ENCODE data around the gene CLMP. TPM values are rescaled to one million over a fixed set of nuclear protein-coding genes. Genes with fewer than 3 reads are reported as not detected.

CLMP gene
- total and polyA plus RNA-seq, 9 donors, result 11.9 to 70.5 (median 25.3) TPM

- no peak for DNase-seq
Observed at GRCh38 chr11:123188508-123189165, 6.4 kb downstream of the CLMP start.

GRCh38 chr11:123187665-123188507, 7.2 kb downstream of the CLMP start:
- TF ChIP-seq EP300 (IDR thresholded peaks at IDR 0.05), result no peak
- no peak for TF ChIP-seq POLR2A (IDR thresholded peaks at IDR 0.05)
- DNase-seq, result no peak
- no peaks in the 10 kb centered on the region for H3K9me3 ChIP-seq
- WGBS, 3 donors, result 12 to 18% (median 14%) methylated on average over 17 of the region's 17 CpGs
- intact Hi-C loops (cut with DNase I), result loop anchor here in 1 of 4 donors (10.0 kb wide), 1 partner anchor 63 kb away; no protein-coding TSS in a partner anchor
- H3K27me3 ChIP-seq, result no peaks in the 10 kb centered on the region
- peak overlapping the region; percentile 44 to 47 for H3K27ac ChIP-seq
- no peak overlapping the region for H3K4me3 ChIP-seq
- no peaks in the 10 kb centered on the region for H3K36me3 ChIP-seq
- peaks cover 2% of the 10 kb centered on the region for H3K4me1 ChIP-seq (ENCODE audit: insufficient read depth)

More at GRCh38 chr11:123188508-123189165, 6.4 kb downstream of the CLMP start:
- WGBS, 3 donors, result 9 to 21% (median 11%) methylated on average over 5 of the region's 5 CpGs
- H3K4me3 ChIP-seq, result no peak overlapping the region
- intact Hi-C loops (cut with DNase I), result loop anchor here in 1 of 4 donors (10.0 kb wide), 1 partner anchor 64 kb away; no protein-coding TSS in a partner anchor
- H3K36me3 ChIP-seq, result no peaks in the 10 kb centered on the region
- peak overlapping the region; percentile 44 to 47 for H3K27ac ChIP-seq
- no peaks in the 10 kb centered on the region for H3K9me3 ChIP-seq
- no peaks in the 10 kb centered on the region for H3K27me3 ChIP-seq
- TF ChIP-seq POLR2A (IDR thresholded peaks at IDR 0.05) (no peak), CTCF (IDR thresholded peaks at IDR 0.05) (peak in 1 of 3 donors; percentile 18), EP300 (IDR thresholded peaks at IDR 0.05) (no peak)
- H3K4me1 ChIP-seq (ENCODE audit: insufficient read depth), result peaks cover 5% of the 10 kb centered on the region

- intact Hi-C loops (cut with DNase I), result loop anchor here in 1 of 4 donors (10.0 kb wide), 1 partner anchor 62 kb away; no protein-coding TSS in a partner anchor
- DNase-seq, result no peak
- no peaks in the 10 kb centered on the region for H3K9me3 ChIP-seq
- no peak overlapping the region for H3K4me3 ChIP-seq
- H3K4me1 ChIP-seq (ENCODE audit: insufficient read depth), result peaks cover 1% of the 10 kb centered on the region
- TF ChIP-seq CTCF (IDR thresholded peaks at IDR 0.05) (no peak), EP300 (IDR thresholded peaks at IDR 0.05) (no peak), POLR2A (IDR thresholded peaks at IDR 0.05) (no peak)
- WGBS, 3 donors, result 90 to 95% (median 90%) methylated on average over 4 of the region's 4 CpGs
- no peak overlapping the region for H3K27ac ChIP-seq
- H3K27me3 ChIP-seq, result no peaks in the 10 kb centered on the region
- H3K36me3 ChIP-seq, result no peaks in the 10 kb centered on the region
Observed at GRCh38 chr11:123187248-123187647, 7.8 kb downstream of the CLMP start.

GRCh38 chr11:123186286-123186685, 8.8 kb downstream of the CLMP start:
- Histone ChIP-seq H3K27ac (no peak overlapping the region), H3K27me3 (no peaks in the 10 kb centered on the region), H3K4me1 (ENCODE audit: insufficient read depth) (peaks cover 6% of the 10 kb centered on the region), H3K4me3 (no peak overlapping the region), H3K9me3 (no peaks in the 10 kb centered on the region), H3K36me3 (no peaks in the 10 kb centered on the region)
- TF ChIP-seq EP300 (IDR thresholded peaks at IDR 0.05) (no peak), POLR2A (IDR thresholded peaks at IDR 0.05) (no peak), CTCF (IDR thresholded peaks at IDR 0.05) (no peak)
- DNase-seq, result no peak
- WGBS, 3 donors, result 86 to 89% (median 87%) methylated on average over 8 of the region's 8 CpGs
- intact Hi-C loops (cut with DNase I), result loop anchor here in 1 of 4 donors (10.0 kb wide), 1 partner anchor 61 kb away; no protein-coding TSS in a partner anchor

Data from ovary (tissue), 9 donors.